ENCODE measurements around the gene PDE2A. TPM values are rescaled to one million over a fixed set of nuclear protein-coding genes. Genes with fewer than 3 reads are reported as not detected.

Gene PDE2A
- total RNA-seq, 1 experiment from 2014 or later = 0.74 TPM

- no TSS peak for BruUV-seq (replicated peaks)
- no peak for ATAC-seq
- Histone ChIP-seq H3K36me3 (ENCODE audit: control insufficient read depth, insufficient read depth, low read length) (no peaks in the 10 kb centered on the region), H3K9me3 (ENCODE audit: control insufficient read depth, insufficient read depth, low read depth, low read length) (no peaks in the 10 kb centered on the region), H3K4me3 (ENCODE audit: low read depth in 2 of 2, low read length in 2 of 2) (no peak overlapping the region), H3K27ac (ENCODE audit: low read length) (no peak overlapping the region), H3K4me1 (ENCODE audit: control insufficient read depth, insufficient read depth, low read length) (no peaks in the 10 kb centered on the region), H3K27me3 (ENCODE audit: control insufficient read depth, insufficient read depth, low read length) (no peaks in the 10 kb centered on the region; the same call in 1 of the 2 replicates)
- in situ Hi-C loops (cut with HindIII; ENCODE audit: low pct_unique_long_range_greater_than_20kb, low sequenced_read_pairs) (no loop called here), intact Hi-C loops (cut with micrococcal nuclease; ENCODE audit: unreplicated experiment) (no loop called here)
- DNase-seq (ENCODE audit: low read depth, low spot score) = no peak
- ChIA-PET CTCF (interaction anchor here (0.6 to 1.3 kb wide), 3 partner anchors 89 to 110 kb away, joined by 3 to 4 read pairs (median 3); no protein-coding TSS in a partner anchor), POLR2A (no interaction called here)
- TF ChIP-seq CTCF (IDR thresholded peaks at IDR 0.05) = no peak
- TF ChIP-seq TCF7L2 (IDR thresholded peaks at IDR 0.05; ENCODE audit: low read depth, low read length) = no peak
- no peak for TF ChIP-seq SIN3A (IDR thresholded peaks at IDR 0.05; ENCODE audit: borderline replicate concordance, insufficient read depth, low read depth, low read length)
- TF ChIP-seq POLR2AphosphoS5 (IDR thresholded peaks at IDR 0.05; ENCODE audit: low read depth, low read length) = no peak
- TF ChIP-seq REST (IDR thresholded peaks at IDR 0.05; ENCODE audit: insufficient read depth in 1 of 2, low read depth in 2 of 2, low read length in 1 of 2) = no peak
These were observed 93.2 kb downstream of the PDE2A start for GRCh38 chr11:72581067-72581466.

GRCh38 chr11:72580642-72580950 lies 93.6 kb downstream of the PDE2A start:
- Histone ChIP-seq H3K36me3 (ENCODE audit: control insufficient read depth, insufficient read depth, low read length) (no peaks in the 10 kb centered on the region), H3K4me3 (ENCODE audit: low read depth in 2 of 2, low read length in 2 of 2) (no peak overlapping the region), H3K9me3 (ENCODE audit: control insufficient read depth, insufficient read depth, low read depth, low read length) (no peaks in the 10 kb centered on the region), H3K27ac (ENCODE audit: low read length) (no peak overlapping the region), H3K27me3 (ENCODE audit: control insufficient read depth, insufficient read depth, low read length) (no peaks in the 10 kb centered on the region; the same call in 1 of the 2 replicates), H3K4me1 (ENCODE audit: control insufficient read depth, insufficient read depth, low read length) (no peaks in the 10 kb centered on the region)
- BruUV-seq (replicated peaks) = no TSS peak
- no peak for TF ChIP-seq POLR2AphosphoS5 (IDR thresholded peaks at IDR 0.05; ENCODE audit: low read depth, low read length)
- no peak for TF ChIP-seq SIN3A (IDR thresholded peaks at IDR 0.05; ENCODE audit: borderline replicate concordance, insufficient read depth, low read depth, low read length)
- no peak for TF ChIP-seq TCF7L2 (IDR thresholded peaks at IDR 0.05; ENCODE audit: low read depth, low read length)
- intact Hi-C loops (cut with micrococcal nuclease; ENCODE audit: unreplicated experiment) = no loop called here
- ATAC-seq (no peak), DNase-seq (ENCODE audit: low read depth, low spot score) (no peak)
- in situ Hi-C loops (cut with HindIII; ENCODE audit: low pct_unique_long_range_greater_than_20kb, low sequenced_read_pairs) = no loop called here
- ChIA-PET CTCF (interaction anchor here (0.6 to 1.3 kb wide), 3 partner anchors 88 to 109 kb away, joined by 3 to 4 read pairs (median 3); no protein-coding TSS in a partner anchor), POLR2A (no interaction called here)

GRCh38 chr11:72579816-72580641 lies 94.2 kb downstream of the PDE2A start:
- CTCF ChIA-PET = interaction anchor here (0.7 to 1.3 kb wide), 3 partner anchors 104 to 109 kb away, joined by 3 to 4 read pairs (median 3); no protein-coding TSS in a partner anchor
- no peak for TF ChIP-seq POLR2AphosphoS5 (IDR thresholded peaks at IDR 0.05; ENCODE audit: low read depth, low read length)
- TF ChIP-seq SIN3A (IDR thresholded peaks at IDR 0.05; ENCODE audit: borderline replicate concordance, insufficient read depth, low read depth, low read length) = no peak
- TF ChIP-seq REST (IDR thresholded peaks at IDR 0.05; ENCODE audit: insufficient read depth in 1 of 2, low read depth in 2 of 2, low read length in 1 of 2) = no peak
- no peak for TF ChIP-seq TCF7L2 (IDR thresholded peaks at IDR 0.05; ENCODE audit: low read depth, low read length)
- no peak for TF ChIP-seq CTCF (IDR thresholded peaks at IDR 0.05)
- no peaks in the 10 kb centered on the region; the same call in 1 of the 2 replicates for H3K27me3 ChIP-seq (ENCODE audit: control insufficient read depth, insufficient read depth, low read length)
- no peaks in the 10 kb centered on the region for H3K4me1 ChIP-seq (ENCODE audit: control insufficient read depth, insufficient read depth, low read length)
- no peak overlapping the region for H3K4me3 ChIP-seq (ENCODE audit: low read depth in 2 of 2, low read length in 2 of 2)
- no peak overlapping the region for H3K27ac ChIP-seq (ENCODE audit: low read length)
- H3K9me3 ChIP-seq (ENCODE audit: control insufficient read depth, insufficient read depth, low read depth, low read length) = no peaks in the 10 kb centered on the region
- in situ Hi-C loops (cut with HindIII; ENCODE audit: low pct_unique_long_range_greater_than_20kb, low sequenced_read_pairs) = no loop called here
- POLR2A ChIA-PET = no interaction called here
- ATAC-seq (no peak), DNase-seq (ENCODE audit: low read depth, low spot score) (no peak)
- H3K36me3 ChIP-seq (ENCODE audit: control insufficient read depth, insufficient read depth, low read length) = no peaks in the 10 kb centered on the region
- no TSS peak for BruUV-seq (replicated peaks)
- intact Hi-C loops (cut with micrococcal nuclease; ENCODE audit: unreplicated experiment) = no loop called here

All from Panc1 (cell line).